ENCODE data around the gene MTM1.

The MTM1 gene

GRCh38 chrX:150581093-150581775, 12.8 kb downstream of the MTM1 start:
- H3K56ac ChIP-seq (ENCODE audit: low read length) = no peak overlapping the region

DNA sequence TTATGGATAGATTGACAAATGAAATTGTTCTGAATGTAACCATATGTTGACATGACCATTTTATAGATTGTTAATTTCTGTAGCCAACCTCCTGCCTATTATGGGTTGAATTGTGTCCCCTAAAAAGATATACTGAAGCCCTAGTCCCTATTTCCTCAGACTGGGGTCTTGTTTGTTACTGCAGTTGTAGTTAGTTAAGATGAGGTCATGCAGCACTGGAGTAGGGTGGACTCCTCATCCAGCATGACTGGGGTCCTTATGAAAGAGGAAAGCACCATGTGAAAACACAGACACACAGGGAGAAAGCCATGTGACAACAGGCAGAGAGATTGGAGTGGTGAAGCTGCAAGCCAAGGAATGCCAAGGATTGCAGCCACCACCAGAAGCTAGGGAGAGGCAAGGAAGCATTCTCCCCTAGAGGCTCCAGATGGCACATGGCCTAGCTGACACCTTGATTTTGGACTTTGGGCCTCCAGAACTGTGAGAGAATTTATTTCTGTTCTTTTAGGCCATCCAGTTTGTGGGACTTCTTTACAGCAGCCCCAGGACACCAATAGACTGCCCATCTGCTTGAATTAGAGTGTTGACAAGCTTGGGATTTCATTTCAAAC, 14.0 kb downstream of the MTM1 start:
- Histone ChIP-seq H4K8ac (ENCODE audit: low read depth, low read length) (no peak overlapping the region), H2AK5ac (ENCODE audit: low read length) (no peak overlapping the region), H3K4ac (ENCODE audit: low read depth, low read length) (no peak overlapping the region), H2BK120ac (ENCODE audit: low read depth, low read length) (no peak overlapping the region), H3K18ac (ENCODE audit: low read length) (no peak overlapping the region), H2BK15ac (replicated peaks; ENCODE audit: low read depth) (no peak overlapping the region), H3K4me3 (ENCODE audit: low read length) (no peak overlapping the region), H3K79me2 (ENCODE audit: control insufficient read depth, insufficient read depth, low read length) (no peaks in the 10 kb centered on the region), H3K36me3 (ENCODE audit: control insufficient read depth, insufficient read depth, low read length) (no peaks in the 10 kb centered on the region), H3K27ac (ENCODE audit: low read depth, low read length) (no peak overlapping the region), H3K79me1 (ENCODE audit: low read length) (no peaks in the 10 kb centered on the region), H4K5ac (ENCODE audit: low read length) (no peak overlapping the region), H2BK5ac (ENCODE audit: low read length) (no peak overlapping the region), H3K4me2 (ENCODE audit: low read length) (no peak overlapping the region), H3K27me3 (ENCODE audit: insufficient read depth, low read length, poor library complexity) (no peaks in the 10 kb centered on the region), H3K23ac (ENCODE audit: low read length) (no peak overlapping the region), H3K56ac (ENCODE audit: low read length) (no peak overlapping the region), H3K4me1 (ENCODE audit: control insufficient read depth, low read depth, low read length) (no peaks in the 10 kb centered on the region), H3K9ac (ENCODE audit: low read length) (no peak overlapping the region)
- peak; percentile 30 for DNase-seq

More at GRCh38 chrX:150581093-150581775, 12.8 kb downstream of the MTM1 start:
- H2BK15ac ChIP-seq (replicated peaks; ENCODE audit: low read depth) = no peak overlapping the region
- no peaks in the 10 kb centered on the region for H3K79me2 ChIP-seq (ENCODE audit: control insufficient read depth, insufficient read depth, low read length)
- H3K18ac ChIP-seq (ENCODE audit: low read length) = no peak overlapping the region
- no peak overlapping the region for H2BK5ac ChIP-seq (ENCODE audit: low read length)
- H3K27ac ChIP-seq (ENCODE audit: low read depth, low read length) = no peak overlapping the region
- H3K4me1 ChIP-seq (ENCODE audit: control insufficient read depth, low read depth, low read length) = no peaks in the 10 kb centered on the region
- no peak for DNase-seq
- no peak overlapping the region for H3K4ac ChIP-seq (ENCODE audit: low read depth, low read length)
- no peak overlapping the region for H4K8ac ChIP-seq (ENCODE audit: low read depth, low read length)
- no peak overlapping the region for H3K4me3 ChIP-seq (ENCODE audit: low read length)
- H4K5ac ChIP-seq (ENCODE audit: low read length) = no peak overlapping the region
- no peak overlapping the region for H2AK5ac ChIP-seq (ENCODE audit: low read length)
- H3K27me3 ChIP-seq (ENCODE audit: insufficient read depth, low read length, poor library complexity) = no peaks in the 10 kb centered on the region
- H3K9ac ChIP-seq (ENCODE audit: low read length) = no peak overlapping the region
- no peak overlapping the region for H3K4me2 ChIP-seq (ENCODE audit: low read length)
- no peak overlapping the region for H3K23ac ChIP-seq (ENCODE audit: low read length)
- no peaks in the 10 kb centered on the region for H3K36me3 ChIP-seq (ENCODE audit: control insufficient read depth, insufficient read depth, low read length)
- no CpG with 5 or more reads among the region's 4 CpGs for WGBS (ENCODE audit: extremely low coverage, insufficient coverage, low lambda C conversion rate)
- H3K79me1 ChIP-seq (ENCODE audit: low read length) = no peaks in the 10 kb centered on the region
- H2BK120ac ChIP-seq (ENCODE audit: low read depth, low read length) = no peak overlapping the region

DNA sequence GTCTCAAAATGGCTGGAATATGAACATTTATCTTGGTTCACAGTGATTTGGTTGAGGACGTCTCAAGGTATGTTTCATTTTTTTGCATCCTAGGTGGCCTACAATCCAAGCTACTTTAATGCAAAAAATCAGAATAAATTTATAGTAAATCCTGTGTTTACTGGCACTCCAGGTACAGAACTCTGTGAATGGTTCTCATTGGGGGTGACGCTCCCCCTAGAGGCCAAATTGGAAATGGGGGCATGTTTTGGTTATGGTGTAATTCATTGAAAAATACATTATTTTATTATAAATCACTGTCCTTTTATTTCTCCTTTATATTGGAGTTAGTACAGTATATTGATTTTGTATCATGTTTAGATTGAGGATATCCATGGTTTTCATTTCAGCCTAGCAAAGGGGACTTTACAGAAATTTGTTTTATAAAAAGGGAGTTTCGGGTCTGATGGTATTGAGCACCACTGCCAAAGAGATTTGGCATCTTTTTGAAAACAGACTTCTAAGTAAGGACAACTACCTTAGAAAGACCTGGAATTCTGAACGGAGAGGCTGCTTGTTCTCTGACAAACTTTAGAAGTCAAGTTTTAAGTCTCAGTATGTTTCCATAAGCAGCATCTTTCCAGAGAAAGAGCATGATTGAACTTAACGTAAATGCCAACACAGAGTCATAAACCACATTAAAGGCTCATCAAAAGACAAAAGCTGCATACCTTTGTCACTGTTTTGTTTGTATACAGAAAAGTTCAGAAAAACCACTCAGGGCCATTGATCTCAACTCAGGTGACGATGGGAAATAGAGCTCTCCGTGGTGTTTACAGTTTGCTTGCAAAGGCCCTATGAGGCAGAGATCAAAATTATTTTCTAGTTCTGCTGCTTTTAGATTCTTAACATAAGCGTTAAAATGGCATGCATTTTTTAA, 19.4 kb downstream of the MTM1 start:
- Histone ChIP-seq H3K23ac (ENCODE audit: low read length) (no peak overlapping the region), H3K4me3 (ENCODE audit: low read length) (no peak overlapping the region), H3K27ac (ENCODE audit: low read depth, low read length) (no peak overlapping the region), H2BK5ac (ENCODE audit: low read length) (no peak overlapping the region), H3K36me3 (ENCODE audit: control insufficient read depth, insufficient read depth, low read length) (no peaks in the 10 kb centered on the region), H3K79me1 (ENCODE audit: low read length) (no peaks in the 10 kb centered on the region), H3K79me2 (ENCODE audit: control insufficient read depth, insufficient read depth, low read length) (no peaks in the 10 kb centered on the region), H3K27me3 (ENCODE audit: insufficient read depth, low read length, poor library complexity) (no peaks in the 10 kb centered on the region), H3K4me1 (ENCODE audit: control insufficient read depth, low read depth, low read length) (no peaks in the 10 kb centered on the region), H2BK120ac (ENCODE audit: low read depth, low read length) (no peak overlapping the region), H3K18ac (ENCODE audit: low read length) (no peak overlapping the region), H3K4ac (ENCODE audit: low read depth, low read length) (no peak overlapping the region), H3K56ac (ENCODE audit: low read length) (no peak overlapping the region), H2BK15ac (replicated peaks; ENCODE audit: low read depth) (no peak overlapping the region), H3K9ac (ENCODE audit: low read length) (no peak overlapping the region), H2AK5ac (ENCODE audit: low read length) (no peak overlapping the region), H3K4me2 (ENCODE audit: low read length) (no peak overlapping the region), H4K8ac (ENCODE audit: low read depth, low read length) (no peak overlapping the region), H4K5ac (ENCODE audit: low read length) (no peak overlapping the region)
- no peak for DNase-seq
- WGBS (ENCODE audit: extremely low coverage, insufficient coverage, low lambda C conversion rate) = no CpG with 5 or more reads among the region's 8 CpGs

GRCh38 chrX:150594584-150594983, 26.2 kb downstream of the MTM1 start:
- no peak overlapping the region for H2BK15ac ChIP-seq (replicated peaks; ENCODE audit: low read depth)
- no peak overlapping the region for H2BK5ac ChIP-seq (ENCODE audit: low read length)
- H3K9ac ChIP-seq (ENCODE audit: low read length) = no peak overlapping the region
- no peak overlapping the region for H4K5ac ChIP-seq (ENCODE audit: low read length)
- no peaks in the 10 kb centered on the region for H3K79me2 ChIP-seq (ENCODE audit: control insufficient read depth, insufficient read depth, low read length)
- H3K18ac ChIP-seq (ENCODE audit: low read length) = no peak overlapping the region
- no peak overlapping the region for H3K4ac ChIP-seq (ENCODE audit: low read depth, low read length)
- no peak overlapping the region for H3K27ac ChIP-seq (ENCODE audit: low read depth, low read length)
- no peak overlapping the region for H2BK120ac ChIP-seq (ENCODE audit: low read depth, low read length)
- no peak for DNase-seq
- H3K27me3 ChIP-seq (ENCODE audit: insufficient read depth, low read length, poor library complexity) = no peaks in the 10 kb centered on the region
- no peak overlapping the region for H2AK5ac ChIP-seq (ENCODE audit: low read length)
- no peak overlapping the region for H3K4me3 ChIP-seq (ENCODE audit: low read length)
- H4K8ac ChIP-seq (ENCODE audit: low read depth, low read length) = no peak overlapping the region
- H3K56ac ChIP-seq (ENCODE audit: low read length) = no peak overlapping the region
- H3K79me1 ChIP-seq (ENCODE audit: low read length) = no peaks in the 10 kb centered on the region
- H3K23ac ChIP-seq (ENCODE audit: low read length) = no peak overlapping the region
- H3K4me1 ChIP-seq (ENCODE audit: control insufficient read depth, low read depth, low read length) = no peaks in the 10 kb centered on the region
- no peak overlapping the region for H3K4me2 ChIP-seq (ENCODE audit: low read length)
- no peaks in the 10 kb centered on the region for H3K36me3 ChIP-seq (ENCODE audit: control insufficient read depth, insufficient read depth, low read length)
- WGBS (ENCODE audit: extremely low coverage, insufficient coverage, low lambda C conversion rate) = no CpG with 5 or more reads among the region's 1 CpG

DNA sequence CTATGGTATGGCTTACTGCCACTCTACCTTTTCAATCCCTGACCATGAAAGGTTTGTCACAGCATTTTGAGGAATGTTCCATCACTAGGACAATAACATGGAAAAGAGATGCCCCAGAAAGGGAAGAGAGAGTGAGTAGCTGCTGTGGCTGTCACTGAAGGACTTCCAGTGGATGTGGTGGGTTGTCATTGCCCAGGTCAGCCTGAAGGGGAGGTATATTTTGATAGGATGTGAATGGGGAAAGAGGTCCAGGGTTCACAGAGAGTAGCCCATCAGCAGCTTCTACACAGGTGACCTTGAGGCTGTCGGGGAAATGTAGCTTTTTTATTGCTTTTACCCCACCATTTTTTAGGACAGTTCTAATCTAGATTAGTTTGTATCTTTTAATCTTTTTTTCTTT, 30.8 kb downstream of the MTM1 start:
- no peaks in the 10 kb centered on the region for H3K79me2 ChIP-seq (ENCODE audit: control insufficient read depth, insufficient read depth, low read length)
- no peak overlapping the region for H4K5ac ChIP-seq (ENCODE audit: low read length)
- no peak overlapping the region for H3K9ac ChIP-seq (ENCODE audit: low read length)
- H2BK15ac ChIP-seq (replicated peaks; ENCODE audit: low read depth) = no peak overlapping the region
- WGBS (ENCODE audit: extremely low coverage, insufficient coverage, low lambda C conversion rate) = no CpG with 5 or more reads among the region's 1 CpG
- peak; percentile 1 for DNase-seq
- no peaks in the 10 kb centered on the region for H3K27me3 ChIP-seq (ENCODE audit: insufficient read depth, low read length, poor library complexity)
- H3K79me1 ChIP-seq (ENCODE audit: low read length) = no peaks in the 10 kb centered on the region
- H3K27ac ChIP-seq (ENCODE audit: low read depth, low read length) = no peak overlapping the region
- no peak overlapping the region for H4K8ac ChIP-seq (ENCODE audit: low read depth, low read length)
- no peak overlapping the region for H3K4me2 ChIP-seq (ENCODE audit: low read length)
- no peak overlapping the region for H3K56ac ChIP-seq (ENCODE audit: low read length)
- no peaks in the 10 kb centered on the region for H3K4me1 ChIP-seq (ENCODE audit: control insufficient read depth, low read depth, low read length)
- H2AK5ac ChIP-seq (ENCODE audit: low read length) = no peak overlapping the region
- no peak overlapping the region for H2BK120ac ChIP-seq (ENCODE audit: low read depth, low read length)
- no peak overlapping the region for H3K23ac ChIP-seq (ENCODE audit: low read length)
- H3K18ac ChIP-seq (ENCODE audit: low read length) = no peak overlapping the region
- no peak overlapping the region for H3K4me3 ChIP-seq (ENCODE audit: low read length)
- H3K36me3 ChIP-seq (ENCODE audit: control insufficient read depth, insufficient read depth, low read length) = no peaks in the 10 kb centered on the region
- no peak overlapping the region for H3K4ac ChIP-seq (ENCODE audit: low read depth, low read length)
- no peak overlapping the region for H2BK5ac ChIP-seq (ENCODE audit: low read length)

Measured in mesendoderm (in vitro differentiated cells).